Mesenchymal stem cell (in vitro differentiated cells and primary cell): Measurements from ENCODE around the gene LIPM.

Experiments used
- DNase-seq: peaks from one replicate; pipeline ENCODE4 v3.0.0-alpha.2; 2013
- H2AFZ ChIP-seq: one replicate; pipeline ENCODE4 v1.6.1; 2013; ENCODE audit warnings: low read depth, mild to moderate bottlenecking, control low read depth, inconsistent platforms, low read length, moderate library complexity
- H2AK5ac ChIP-seq: 2 replicates; pipeline ENCODE4 v1.6.1; 2013; ENCODE audit warnings: low read length, moderate library complexity, mild to moderate bottlenecking, inconsistent platforms; ENCODE audit not compliant: severe bottlenecking
- H2BK120ac ChIP-seq: one replicate; pipeline ENCODE4 v1.6.1; 2013; ENCODE audit warnings: low read depth, mild to moderate bottlenecking, inconsistent platforms, low read length, moderate library complexity
- H2BK12ac ChIP-seq, 2 experiments: one replicate each; pipeline ENCODE4 v1.6.1; 2013; ENCODE audit warnings: inconsistent platforms in 2 of 2, low read length in 2 of 2, mild to moderate bottlenecking in 2 of 2, moderate library complexity in 2 of 2, control low read depth in 1 of 2
- H2BK15ac ChIP-seq: one replicate; pipeline ENCODE4 v1.6.1; 2013; ENCODE audit warnings: mild to moderate bottlenecking, low read depth, inconsistent platforms; ENCODE audit not compliant: poor library complexity, severe bottlenecking
- H2BK5ac ChIP-seq: 2 replicates; pipeline ENCODE4 v1.6.1; 2013; ENCODE audit warnings: low read depth, mild to moderate bottlenecking, low read length, control low read depth, inconsistent platforms; ENCODE audit not compliant: poor library complexity, severe bottlenecking
- H3K14ac ChIP-seq, 2 experiments: one replicate each; pipeline ENCODE4 v1.6.1; 2013; ENCODE audit warnings: inconsistent platforms in 2 of 2, low read length in 2 of 2, control low read depth in 1 of 2, mild to moderate bottlenecking in 1 of 2, moderate library complexity in 1 of 2
- H3K18ac ChIP-seq, 2 experiments: one replicate each; pipeline ENCODE4 v1.6.1; 2013; ENCODE audit warnings: inconsistent platforms in 2 of 2, low read length in 2 of 2, control low read depth in 1 of 2, low read depth in 1 of 2, mild to moderate bottlenecking in 1 of 2
- H3K23ac ChIP-seq, 2 experiments: one replicate each; pipeline ENCODE4 v1.6.1; 2013; ENCODE audit warnings: inconsistent platforms in 2 of 2, low read length in 2 of 2, mild to moderate bottlenecking in 2 of 2, moderate library complexity in 2 of 2, control low read depth in 1 of 2
- H3K27ac ChIP-seq: 2 replicates; pipeline ENCODE4 v1.5.1; 2013; ENCODE audit warnings: mild to moderate bottlenecking, moderate library complexity, low read length, control low read depth, inconsistent platforms; ENCODE audit not compliant: poor library complexity, severe bottlenecking
- H3K27me3 ChIP-seq, 2 experiments: 2 replicates each; pipeline versions ENCODE4 v1.6.1 to v1.7.0; 2013; ENCODE audit warnings: low read length in 2 of 2, mild to moderate bottlenecking in 2 of 2, moderate library complexity in 2 of 2, control low read depth in 1 of 2, inconsistent platforms in 1 of 2; ENCODE audit not compliant: control insufficient read depth in 1 of 2, insufficient read depth in 1 of 2
- H3K36me3 ChIP-seq, 2 experiments: 2 replicates each; pipeline versions ENCODE4 v1.6.1 to v1.7.0; 2013; ENCODE audit warnings: low read length in 2 of 2, control low read depth in 1 of 2, inconsistent platforms in 1 of 2, low read depth in 1 of 2, mild to moderate bottlenecking in 1 of 2; ENCODE audit not compliant: insufficient read depth in 2 of 2, control insufficient read depth in 1 of 2
- H3K4ac ChIP-seq, 2 experiments: one replicate each; pipeline ENCODE4 v1.6.1; 2013; ENCODE audit warnings: inconsistent platforms in 2 of 2, low read length in 2 of 2, mild to moderate bottlenecking in 2 of 2, moderate library complexity in 2 of 2, control low read depth in 1 of 2, low read depth in 1 of 2
- H3K4me1 ChIP-seq: 2 replicates; pipeline ENCODE4 v1.6.1; 2013; ENCODE audit warnings: low read depth, low read length, control low read depth; ENCODE audit not compliant: control insufficient read depth, insufficient read depth
- H3K4me2 ChIP-seq: 2 replicates; pipeline ENCODE4 v1.6.1; 2013; ENCODE audit warnings: low read length, mild to moderate bottlenecking, inconsistent platforms; ENCODE audit not compliant: poor library complexity, severe bottlenecking
- H3K4me3 ChIP-seq, 2 experiments: 2 replicates each; pipeline versions ENCODE4 v1.5.1 to v1.7.0; 2013; ENCODE audit warnings: low read length in 2 of 2, mild to moderate bottlenecking in 2 of 2, control low read depth in 1 of 2, low read depth in 1 of 2; ENCODE audit not compliant: insufficient read depth in 1 of 2
- H3K79me1 ChIP-seq: replicated peaks from 2 replicates; pipeline ENCODE4 v1.6.1; 2013; ENCODE audit warnings: mild to moderate bottlenecking, control low read depth, low read length, inconsistent platforms; ENCODE audit not compliant: poor library complexity, severe bottlenecking
- H3K9ac ChIP-seq: 2 replicates; pipeline ENCODE4 v1.7.0; 2013; ENCODE audit warnings: mild to moderate bottlenecking, low read length, moderate library complexity
- H3K9me3 ChIP-seq: 2 replicates; pipeline ENCODE4 v1.7.0; 2013; ENCODE audit warnings: mild to moderate bottlenecking, low read length; ENCODE audit not compliant: control insufficient read depth
- H4K8ac ChIP-seq: one replicate; pipeline ENCODE4 v1.6.1; 2013; ENCODE audit warnings: inconsistent platforms, mild to moderate bottlenecking, low read length, moderate library complexity
- H4K91ac ChIP-seq: one replicate; pipeline ENCODE4 v1.6.1; 2013; ENCODE audit warnings: mild to moderate bottlenecking, low read length, inconsistent platforms
- WGBS: methylation state at CpG from one replicate; pipeline ENCODE4 v1.1.7; 2013; ENCODE audit warnings: mixed read lengths; 5-methylcytosine and 5-hydroxymethylcytosine counted together

LIPM gene

GRCh38 chr10:88783724-88784123 is 18.8 kb upstream of the LIPM start:
- Histone ChIP-seq H3K4me2 (no peak overlapping the region), H2BK15ac (no peak overlapping the region), H2BK5ac (no peak overlapping the region), H3K4ac (no peak overlapping the region), H4K91ac (no peak overlapping the region), H4K8ac (no peak overlapping the region), H3K14ac (no peak overlapping the region), H3K23ac (no peak overlapping the region), H3K36me3 (no peaks in the 10 kb centered on the region), H3K27me3 (no peaks in the 10 kb centered on the region), H2BK12ac (no peak overlapping the region), H2AFZ (no peak overlapping the region), H3K9ac (no peak overlapping the region), H3K27ac (no peak overlapping the region), H3K18ac (no peak overlapping the region), H3K9me3 (no peaks in the 10 kb centered on the region), H3K4me1 (no peaks in the 10 kb centered on the region), H3K4me3 (no peak overlapping the region), H2BK120ac (no peak overlapping the region), H3K79me1 (no peaks in the 10 kb centered on the region), H2AK5ac (no peak overlapping the region)
- peak; percentile 16 for DNase-seq
- WGBS, result 56% methylated on average over 1 of the region's 3 CpGs

- Histone ChIP-seq H3K79me1 (no peaks in the 10 kb centered on the region), H3K36me3 (no peaks in the 10 kb centered on the region), H3K4me3 (peak overlapping the region in 1 of 2 experiments; percentile 7), H4K91ac (no peak overlapping the region), H3K4me1 (no peaks in the 10 kb centered on the region), H3K18ac (peak overlapping the region in 1 of 2 experiments; percentile 18), H3K4me2 (no peak overlapping the region), H2AK5ac (no peak overlapping the region), H2BK120ac (no peak overlapping the region), H2BK12ac (peak overlapping the region in 1 of 2 experiments; percentile 28), H3K27ac (no peak overlapping the region), H4K8ac (no peak overlapping the region), H3K9me3 (no peaks in the 10 kb centered on the region), H2BK15ac (no peak overlapping the region), H2AFZ (no peak overlapping the region), H3K9ac (no peak overlapping the region), H3K23ac (no peak overlapping the region), H3K27me3 (no peaks in the 10 kb centered on the region), H3K14ac (peak overlapping the region in 1 of 2 experiments; percentile 35), H3K4ac (no peak overlapping the region), H2BK5ac (no peak overlapping the region)
- WGBS, result 91% methylated on average over 10 of the region's 10 CpGs
- no peak for DNase-seq
These were observed 16.3 kb upstream of the LIPM start for GRCh38 chr10:88786032-88786770.

- H4K91ac ChIP-seq, result no peak overlapping the region
- H2AK5ac ChIP-seq, result no peak overlapping the region
- no peak overlapping the region for H3K4ac ChIP-seq
- H3K4me3 ChIP-seq, result no peak overlapping the region
- no peaks in the 10 kb centered on the region for H3K27me3 ChIP-seq
- H3K23ac ChIP-seq, result no peak overlapping the region
- DNase-seq, result no peak
- 82% methylated on average over 5 of the region's 5 CpGs for WGBS
- H3K14ac ChIP-seq, result no peak overlapping the region
- H4K8ac ChIP-seq, result no peak overlapping the region
- H3K27ac ChIP-seq, result no peak overlapping the region
- no peaks in the 10 kb centered on the region for H3K36me3 ChIP-seq
- H2BK12ac ChIP-seq, result no peak overlapping the region
- H3K18ac ChIP-seq, result no peak overlapping the region
- no peak overlapping the region for H2BK5ac ChIP-seq
- no peaks in the 10 kb centered on the region for H3K9me3 ChIP-seq
- no peak overlapping the region for H2BK15ac ChIP-seq
- H3K4me1 ChIP-seq, result no peaks in the 10 kb centered on the region
- H2BK120ac ChIP-seq, result no peak overlapping the region
- no peak overlapping the region for H3K9ac ChIP-seq
- no peak overlapping the region for H2AFZ ChIP-seq
- H3K79me1 ChIP-seq, result no peaks in the 10 kb centered on the region
- no peak overlapping the region for H3K4me2 ChIP-seq
These were observed 15.1 kb upstream of the LIPM start for GRCh38 chr10:88787463-88787862.

GRCh38 chr10:88788924-88789323 is 13.6 kb upstream of the LIPM start:
- no peaks in the 10 kb centered on the region for H3K27me3 ChIP-seq
- no peak overlapping the region for H3K4me3 ChIP-seq
- no peaks in the 10 kb centered on the region for H3K9me3 ChIP-seq
- no peak overlapping the region for H2AK5ac ChIP-seq
- H3K14ac ChIP-seq, result no peak overlapping the region
- no peak overlapping the region for H2BK15ac ChIP-seq
- H3K23ac ChIP-seq, result no peak overlapping the region
- H3K9ac ChIP-seq, result no peak overlapping the region
- H2AFZ ChIP-seq, result no peak overlapping the region
- H3K27ac ChIP-seq, result no peak overlapping the region
- no peak overlapping the region for H3K4ac ChIP-seq
- H2BK120ac ChIP-seq, result no peak overlapping the region
- H4K8ac ChIP-seq, result no peak overlapping the region
- no peak overlapping the region for H3K4me2 ChIP-seq
- H4K91ac ChIP-seq, result no peak overlapping the region
- no peak for DNase-seq
- H2BK5ac ChIP-seq, result no peak overlapping the region
- H2BK12ac ChIP-seq, result no peak overlapping the region
- no peak overlapping the region for H3K18ac ChIP-seq
- peaks cover 2% of the 10 kb centered on the region for H3K4me1 ChIP-seq
- H3K36me3 ChIP-seq, result no peaks in the 10 kb centered on the region
- no peaks in the 10 kb centered on the region for H3K79me1 ChIP-seq
